ENCODE results near the gene SASH3. TPM values are rescaled to one million over a fixed set of nuclear protein-coding genes. Genes with fewer than 3 reads are reported as not detected.

Gene SASH3
- total RNA-seq (2014; rRNA removed) (not detected in 2 replicates), Bru-seq, nascent RNA (not detected), BruChase-seq, experiment 1, labeled RNA remaining after a 6-hour chase (not detected), BruChase-seq, experiment 2, labeled RNA remaining after a 2-hour chase (percentile 5 among the genes with signal in this experiment)
- long read RNA-seq = 0 reads

DNA sequence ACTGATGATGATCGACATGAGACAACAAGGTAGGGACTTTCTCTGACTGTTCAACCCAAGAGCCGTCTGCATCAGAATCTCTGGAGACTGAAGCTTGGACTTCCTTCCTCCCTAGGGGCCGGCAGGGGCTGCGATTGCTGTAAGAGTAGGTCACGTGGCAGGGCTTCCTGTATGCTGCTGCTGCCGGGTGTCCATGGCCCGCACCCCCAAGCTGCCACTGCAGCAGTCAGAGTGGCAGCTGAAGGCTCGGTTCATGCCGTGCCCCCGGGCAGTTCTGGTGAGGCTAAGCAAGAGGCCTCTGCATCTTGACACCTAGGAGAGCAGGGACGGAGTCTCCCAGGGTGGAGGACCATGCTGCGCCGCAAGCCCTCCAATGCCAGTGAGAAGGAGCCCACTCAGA, at the start of gene SASH3:
Gene SASH3, plus strand, starts transcription at position 203 of the 400 bp plus-strand sequence. Its CDS starts 149 bp downstream, at position 352.
- H3K79me2 ChIP-seq (ENCODE audit: low read length) = no peaks in the 10 kb centered on the region
- H3F3A ChIP-seq (ENCODE audit: low read length, unreplicated experiment) = no peaks in the 10 kb centered on the region
- ChIA-PET CTCF (no interaction called here), POLR2A (ENCODE audit: unreplicated experiment) (no interaction called here)
- H2AFZ ChIP-seq (ENCODE audit: low read length) = no peak within 1 kb of the TSS
- BruUV-seq (replicated peaks) = no TSS peak
- H3K9ac ChIP-seq (ENCODE audit: low read length) = no peak within 1 kb of the TSS
- no peak for ATAC-seq
- H3K9me2 ChIP-seq (replicated peaks; ENCODE audit: low read length) = no peaks in the 10 kb centered on the region
- H3K4me3 ChIP-seq (ENCODE audit: low read length) = no peak within 1 kb of the TSS
- intact Hi-C loops (cut with micrococcal nuclease) = no loop called here
- no peaks in the 10 kb centered on the region for H3K9me3 ChIP-seq (ENCODE audit: low read length)
- H3K36me3 ChIP-seq (ENCODE audit: low read depth, low read length) = no peaks in the 10 kb centered on the region
- H3K27me3 ChIP-seq (ENCODE audit: low read length) = no peaks in the 10 kb centered on the region
- TF ChIP-seq EZH2 (IDR thresholded peaks at IDR 0.05; ENCODE audit: low read length, unreplicated experiment) (no peak), EZH2phosphoT487 (IDR thresholded peaks at IDR 0.05; ENCODE audit: borderline replicate concordance, low read length) (no peak)
- TF ChIP-seq, protein P1, sequence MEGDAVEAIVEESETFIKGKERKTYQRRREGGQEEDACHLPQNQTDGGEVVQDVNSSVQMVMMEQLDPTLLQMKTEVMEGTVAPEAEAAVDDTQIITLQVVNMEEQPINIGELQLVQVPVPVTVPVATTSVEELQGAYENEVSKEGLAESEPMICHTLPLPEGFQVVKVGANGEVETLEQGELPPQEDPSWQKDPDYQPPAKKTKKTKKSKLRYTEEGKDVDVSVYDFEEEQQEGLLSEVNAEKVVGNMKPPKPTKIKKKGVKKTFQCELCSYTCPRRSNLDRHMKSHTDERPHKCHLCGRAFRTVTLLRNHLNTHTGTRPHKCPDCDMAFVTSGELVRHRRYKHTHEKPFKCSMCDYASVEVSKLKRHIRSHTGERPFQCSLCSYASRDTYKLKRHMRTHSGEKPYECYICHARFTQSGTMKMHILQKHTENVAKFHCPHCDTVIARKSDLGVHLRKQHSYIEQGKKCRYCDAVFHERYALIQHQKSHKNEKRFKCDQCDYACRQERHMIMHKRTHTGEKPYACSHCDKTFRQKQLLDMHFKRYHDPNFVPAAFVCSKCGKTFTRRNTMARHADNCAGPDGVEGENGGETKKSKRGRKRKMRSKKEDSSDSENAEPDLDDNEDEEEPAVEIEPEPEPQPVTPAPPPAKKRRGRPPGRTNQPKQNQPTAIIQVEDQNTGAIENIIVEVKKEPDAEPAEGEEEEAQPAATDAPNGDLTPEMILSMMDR (conservative IDR thresholded peaks at IDR 0.05; ENCODE audit: low read depth, low read length) = no peak
- peaks cover 12% of the 10 kb centered on the region for H3K4me1 ChIP-seq (ENCODE audit: insufficient read depth, low read length)
- no peak for DNase-seq
- no peak within 1 kb of the TSS for H3K27ac ChIP-seq (ENCODE audit: low read length)
- H4K20me1 ChIP-seq (ENCODE audit: low read length) = no peaks in the 10 kb centered on the region
- H3K4me2 ChIP-seq (ENCODE audit: low read length) = no peak within 1 kb of the TSS

DNA sequence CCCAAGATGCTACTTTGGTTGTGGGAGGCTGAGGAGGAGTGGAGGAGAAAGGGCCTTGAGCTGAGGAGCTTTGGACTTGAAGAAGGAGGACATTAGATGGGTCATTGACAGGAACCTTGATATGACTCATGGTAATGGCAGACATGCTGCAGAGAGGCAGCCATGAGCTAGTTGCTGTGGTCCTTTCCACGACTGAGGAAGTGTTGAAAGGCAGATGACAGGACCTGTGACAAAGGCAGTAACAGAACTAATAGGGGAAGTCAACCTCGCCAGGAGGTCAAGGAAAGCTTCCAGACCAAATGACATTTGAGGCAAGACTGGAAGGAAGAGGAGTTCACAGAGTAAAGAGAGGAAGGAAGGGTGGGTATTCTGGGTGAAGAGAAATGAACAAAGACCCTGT, 48.5 kb upstream of the SASH3 start:
- ChIA-PET CTCF (no interaction called here), POLR2A (ENCODE audit: unreplicated experiment) (no interaction called here)
- no peaks in the 10 kb centered on the region for H3K9me2 ChIP-seq (replicated peaks; ENCODE audit: low read length)
- TF ChIP-seq, protein P1 (conservative IDR thresholded peaks at IDR 0.05; ENCODE audit: low read depth, low read length) = no peak
- no peak for TF ChIP-seq EZH2phosphoT487 (IDR thresholded peaks at IDR 0.05; ENCODE audit: borderline replicate concordance, low read length)
- TF ChIP-seq EZH2 (IDR thresholded peaks at IDR 0.05; ENCODE audit: low read length, unreplicated experiment) = no peak
- no peaks in the 10 kb centered on the region for H3K79me2 ChIP-seq (ENCODE audit: low read length)
- no TSS peak for BruUV-seq (replicated peaks)
- DNase-seq (no peak), ATAC-seq (no peak)
- no peaks in the 10 kb centered on the region for H3K9me3 ChIP-seq (ENCODE audit: low read length)
- no peak overlapping the region for H3K27ac ChIP-seq (ENCODE audit: low read length)
- H3K4me3 ChIP-seq (ENCODE audit: low read length) = no peak overlapping the region
- H3F3A ChIP-seq (ENCODE audit: low read length, unreplicated experiment) = no peaks in the 10 kb centered on the region
- intact Hi-C loops (cut with micrococcal nuclease) = no loop called here
- H3K27me3 ChIP-seq (ENCODE audit: low read length) = no peaks in the 10 kb centered on the region
- no peak overlapping the region for H2AFZ ChIP-seq (ENCODE audit: low read length)
- no peak overlapping the region for H3K9ac ChIP-seq (ENCODE audit: low read length)
- no peaks in the 10 kb centered on the region for H3K4me1 ChIP-seq (ENCODE audit: insufficient read depth, low read length)
- H3K36me3 ChIP-seq (ENCODE audit: low read depth, low read length) = no peaks in the 10 kb centered on the region
- H4K20me1 ChIP-seq (ENCODE audit: low read length) = no peaks in the 10 kb centered on the region
- H3K4me2 ChIP-seq (ENCODE audit: low read length) = no peak overlapping the region

DNA sequence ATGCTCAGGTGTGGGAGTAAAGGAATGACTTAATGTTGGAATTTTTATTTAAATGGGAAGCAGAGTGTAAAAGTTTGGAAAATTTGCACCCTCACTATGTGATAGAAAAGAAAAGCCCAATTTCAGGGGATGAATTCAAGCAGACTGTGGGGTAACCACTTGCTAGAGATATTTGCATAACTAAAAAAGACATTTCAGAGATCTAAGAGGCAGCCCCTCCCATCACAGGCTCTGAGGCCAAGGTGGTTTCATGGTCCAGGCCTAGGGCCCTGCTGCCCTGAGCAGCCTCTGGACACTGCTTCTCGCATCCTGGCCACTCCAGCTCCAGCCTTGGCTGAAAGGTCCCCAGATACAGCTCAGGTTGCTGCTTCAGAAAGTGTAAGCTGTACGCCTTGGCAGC, 46.9 kb upstream of the SASH3 start:
- Histone ChIP-seq H3K9ac (ENCODE audit: low read length) (no peak overlapping the region), H3K27ac (ENCODE audit: low read length) (no peak overlapping the region), H3K4me2 (ENCODE audit: low read length) (no peak overlapping the region), H4K20me1 (ENCODE audit: low read length) (no peaks in the 10 kb centered on the region), H3K27me3 (ENCODE audit: low read length) (no peaks in the 10 kb centered on the region), H3K9me2 (replicated peaks; ENCODE audit: low read length) (no peaks in the 10 kb centered on the region), H2AFZ (ENCODE audit: low read length) (no peak overlapping the region), H3F3A (ENCODE audit: low read length, unreplicated experiment) (no peaks in the 10 kb centered on the region), H3K79me2 (ENCODE audit: low read length) (no peaks in the 10 kb centered on the region), H3K4me3 (ENCODE audit: low read length) (no peak overlapping the region), H3K4me1 (ENCODE audit: insufficient read depth, low read length) (no peaks in the 10 kb centered on the region), H3K36me3 (ENCODE audit: low read depth, low read length) (no peaks in the 10 kb centered on the region), H3K9me3 (ENCODE audit: low read length) (no peaks in the 10 kb centered on the region)
- POLR2A ChIA-PET (ENCODE audit: unreplicated experiment) = no interaction called here
- TF ChIP-seq EZH2 (IDR thresholded peaks at IDR 0.05; ENCODE audit: low read length, unreplicated experiment) = no peak
- TF ChIP-seq, protein P1 (conservative IDR thresholded peaks at IDR 0.05; ENCODE audit: low read depth, low read length) = no peak
- TF ChIP-seq EZH2phosphoT487 (IDR thresholded peaks at IDR 0.05; ENCODE audit: borderline replicate concordance, low read length) = no peak
- CTCF ChIA-PET = no interaction called here
- intact Hi-C loops (cut with micrococcal nuclease) = no loop called here
- DNase-seq = no peak
- no peak for ATAC-seq
- BruUV-seq (replicated peaks) = no TSS peak
